Activated CD8-positive, alpha-beta T cell treated with anti-CD3 and anti-CD28 coated beads for 36 hours (primary cell): ENCODE data around the gene RIMS1. TPM values are rescaled to one million over a fixed set of nuclear protein-coding genes. Genes with fewer than 3 reads are reported as not detected.

ENCODE experiments used
- ATAC-seq: fragments of 200-7000 bp; cut with Tn5 transposase; one replicate; pipeline ENCODE4 v1.10.0; 2021; ENCODE audit warnings: mild to moderate bottlenecking, moderate library complexity
- CTCF ChIA-PET: fragments of 350-600 bp; sonication (Branson Sonifier 250); formaldehyde crosslinking; loops from one replicate; lab custom pipeline; 2021; ENCODE audit warnings: antibody characterized with exemption; lab: Charles Lee
- POLR2A ChIA-PET: fragments of 350-600 bp; sonication (Branson Sonifier 250); formaldehyde crosslinking; loops from one replicate; lab custom pipeline; 2021; ENCODE audit warnings: antibody characterized with exemption; lab: Charles Lee
- DNase-seq: peaks from one replicate; pipeline ENCODE4 v3.0.0-alpha.2; 2020
- H3K27ac Mint-ChIP-seq: one replicate; pipeline ENCODE4 v1.8.0; 2021; ENCODE audit warnings: mild to moderate bottlenecking, mixed read lengths
- H3K27me3 Mint-ChIP-seq: one replicate; pipeline ENCODE4 v1.8.0; 2021; ENCODE audit warnings: mixed read lengths
- H3K36me3 Mint-ChIP-seq: one replicate; pipeline ENCODE4 v1.8.0; 2021; ENCODE audit warnings: low read depth, mixed read lengths
- H3K4me1 Mint-ChIP-seq: one replicate; pipeline ENCODE4 v1.8.0; 2021; ENCODE audit warnings: low read depth, mixed read lengths
- H3K4me3 Mint-ChIP-seq: one replicate; pipeline ENCODE4 v1.8.0; 2021; ENCODE audit warnings: mild to moderate bottlenecking, moderate library complexity, mixed read lengths
- H3K9me3 Mint-ChIP-seq: one replicate; pipeline ENCODE4 v1.8.0; 2021; ENCODE audit warnings: mixed read lengths
- intact Hi-C: fragments of 100-400 bp; cut with micrococcal nuclease; formaldehyde crosslinking; loops from one replicate; pipeline ENCODE4 v1.10.0; 2022
- total RNA-seq, 2 experiments: library from RNA; stranded (reverse); gene quantifications; one replicate each; pipeline ENCODE4 v1.2.3, GENCODE V29; 2021
- TF ChIP-seq, protein P1 (sequence below): fragments of 200-600 bp; IDR thresholded peaks from one replicate; pipeline ENCODE4 v1.8.0; 2022; ENCODE audit warnings: antibody characterized with exemption, mild to moderate bottlenecking

Gene RIMS1
- total RNA-seq, 2 experiments from 2014 or later, result not detected

DNA sequence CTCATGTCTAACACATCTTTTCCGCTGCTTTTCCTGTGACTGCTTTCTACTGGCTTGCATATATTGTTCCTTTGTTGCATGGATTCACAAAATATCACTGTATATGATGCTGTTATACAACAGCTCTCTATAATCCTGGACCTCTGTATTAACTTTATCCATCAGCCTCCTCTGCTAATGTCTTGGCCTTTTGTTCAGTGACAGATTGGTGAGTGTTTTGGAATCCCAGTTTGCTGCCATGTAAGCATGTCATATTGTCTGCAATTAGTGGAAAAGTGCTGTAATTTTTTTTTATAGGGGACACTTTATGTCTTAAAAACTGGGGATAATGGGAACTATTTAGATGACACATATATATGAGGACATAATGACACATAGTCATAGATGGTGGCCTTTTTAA is 3.0 kb downstream of the RIMS1 start:
- TF ChIP-seq, protein P1, sequence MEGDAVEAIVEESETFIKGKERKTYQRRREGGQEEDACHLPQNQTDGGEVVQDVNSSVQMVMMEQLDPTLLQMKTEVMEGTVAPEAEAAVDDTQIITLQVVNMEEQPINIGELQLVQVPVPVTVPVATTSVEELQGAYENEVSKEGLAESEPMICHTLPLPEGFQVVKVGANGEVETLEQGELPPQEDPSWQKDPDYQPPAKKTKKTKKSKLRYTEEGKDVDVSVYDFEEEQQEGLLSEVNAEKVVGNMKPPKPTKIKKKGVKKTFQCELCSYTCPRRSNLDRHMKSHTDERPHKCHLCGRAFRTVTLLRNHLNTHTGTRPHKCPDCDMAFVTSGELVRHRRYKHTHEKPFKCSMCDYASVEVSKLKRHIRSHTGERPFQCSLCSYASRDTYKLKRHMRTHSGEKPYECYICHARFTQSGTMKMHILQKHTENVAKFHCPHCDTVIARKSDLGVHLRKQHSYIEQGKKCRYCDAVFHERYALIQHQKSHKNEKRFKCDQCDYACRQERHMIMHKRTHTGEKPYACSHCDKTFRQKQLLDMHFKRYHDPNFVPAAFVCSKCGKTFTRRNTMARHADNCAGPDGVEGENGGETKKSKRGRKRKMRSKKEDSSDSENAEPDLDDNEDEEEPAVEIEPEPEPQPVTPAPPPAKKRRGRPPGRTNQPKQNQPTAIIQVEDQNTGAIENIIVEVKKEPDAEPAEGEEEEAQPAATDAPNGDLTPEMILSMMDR, result no peak
- DNase-seq (no peak), ATAC-seq (no peak)
- ChIA-PET POLR2A (no interaction called here), CTCF (no interaction called here)
- Mint-ChIP-seq H3K36me3 (no peaks in the 10 kb centered on the region), H3K4me3 (no peak overlapping the region), H3K4me1 (peaks cover 3% of the 10 kb centered on the region), H3K9me3 (no peaks in the 10 kb centered on the region), H3K27me3 (peaks cover 33% of the 10 kb centered on the region), H3K27ac (no peak overlapping the region)
- intact Hi-C loops, result no loop called here

DNA sequence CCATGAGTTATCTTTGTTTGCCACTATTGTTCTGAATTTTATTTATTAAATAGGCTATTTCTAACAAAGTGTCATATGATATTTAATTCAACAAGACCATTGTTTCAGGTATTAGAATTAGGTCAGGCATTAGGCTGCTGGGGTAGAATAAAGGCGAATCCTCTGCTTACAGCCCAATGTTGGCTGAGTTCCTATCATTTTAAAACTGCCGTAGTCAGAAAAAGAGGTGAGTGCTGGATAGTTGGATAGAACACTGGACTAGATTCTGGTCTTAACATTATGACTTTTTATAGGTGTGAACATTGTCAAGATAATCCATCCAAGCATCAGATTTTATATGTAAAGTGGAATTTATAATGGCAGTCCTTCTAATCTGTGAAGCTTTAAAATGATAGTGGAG is 6.3 kb downstream of the RIMS1 start:
- Mint-ChIP-seq H3K4me1 (no peaks in the 10 kb centered on the region), H3K36me3 (no peaks in the 10 kb centered on the region), H3K27ac (no peak overlapping the region), H3K4me3 (no peak overlapping the region), H3K9me3 (no peaks in the 10 kb centered on the region), H3K27me3 (peaks cover 13% of the 10 kb centered on the region)
- ATAC-seq, result no peak
- TF ChIP-seq, protein P1, result no peak
- CTCF ChIA-PET, result interaction anchor here (1.2 kb wide), 1 partner anchor 12 kb away, joined by 3 read pairs; no protein-coding TSS in a partner anchor
- POLR2A ChIA-PET, result no interaction called here
- intact Hi-C loops, result no loop called here
- DNase-seq, result no peak

DNA sequence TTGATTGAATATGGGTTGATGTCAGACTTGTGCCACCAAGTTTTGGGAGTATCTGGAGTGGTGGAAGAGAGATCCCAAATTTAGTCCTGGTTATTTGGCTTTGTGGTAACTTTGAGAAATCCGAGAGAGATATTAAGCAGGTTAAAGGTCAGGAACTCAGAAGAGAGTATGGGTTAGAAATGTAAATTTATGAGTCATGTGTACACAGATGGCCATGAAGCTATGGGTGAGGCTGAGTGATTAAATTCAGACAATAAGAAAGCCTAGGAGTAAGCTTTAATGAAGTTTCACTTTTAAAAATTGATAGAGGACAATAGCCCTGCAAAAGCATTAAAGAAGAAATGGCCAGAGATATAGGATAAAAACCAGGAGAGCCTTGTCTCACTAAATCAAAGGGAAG is 14.3 kb downstream of the RIMS1 start:
- Mint-ChIP-seq H3K9me3 (no peaks in the 10 kb centered on the region), H3K4me1 (no peaks in the 10 kb centered on the region), H3K27ac (no peak overlapping the region), H3K27me3 (no peaks in the 10 kb centered on the region), H3K4me3 (no peak overlapping the region), H3K36me3 (no peaks in the 10 kb centered on the region)
- ChIA-PET POLR2A (no interaction called here), CTCF (no interaction called here)
- intact Hi-C loops, result no loop called here
- no peak for ATAC-seq
- TF ChIP-seq, protein P1, result no peak
- DNase-seq, result no peak

DNA sequence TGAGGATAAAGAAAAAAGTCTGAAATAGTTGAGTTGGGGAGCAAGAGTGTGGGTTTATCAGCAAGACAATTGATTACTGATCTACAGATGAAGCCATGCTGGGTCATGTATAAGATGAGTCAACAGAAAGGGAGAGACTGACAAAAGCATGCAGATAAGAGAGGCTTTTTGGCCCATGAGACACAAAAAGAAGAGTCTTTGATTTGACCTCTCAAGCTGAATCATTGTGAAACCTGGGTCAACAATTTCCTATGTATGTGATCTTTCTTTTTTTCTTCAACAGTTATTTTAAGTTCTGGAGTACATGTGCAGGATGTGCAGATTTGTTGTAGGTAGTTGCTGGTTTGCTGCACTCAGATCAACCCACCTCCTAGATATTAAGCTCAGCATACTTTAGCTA is 15.9 kb downstream of the RIMS1 start:
- DNase-seq, result no peak
- ATAC-seq, result no peak

DNA sequence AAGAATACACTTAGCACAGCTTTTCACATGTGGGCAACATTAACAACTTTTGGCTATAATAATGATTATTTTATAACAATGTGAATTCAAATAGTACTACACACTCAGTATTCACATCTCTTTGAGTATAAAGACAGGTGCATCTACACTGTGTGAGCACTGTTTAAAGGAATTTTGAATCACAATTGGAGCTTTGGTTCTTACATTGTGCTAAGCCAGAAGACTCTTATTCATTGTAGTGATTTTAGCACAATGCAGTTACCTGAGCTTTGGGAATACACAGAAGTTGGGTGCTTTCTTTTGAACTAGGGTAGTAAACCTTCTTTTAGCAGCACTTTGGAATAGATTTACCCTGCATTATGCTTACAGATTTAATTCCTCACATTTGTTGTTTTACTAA is 20.5 kb downstream of the RIMS1 start:
- POLR2A ChIA-PET, result no interaction called here
- TF ChIP-seq, protein P1, result no peak
- CTCF ChIA-PET, result no interaction called here
- Mint-ChIP-seq H3K4me3 (no peak overlapping the region), H3K27me3 (no peaks in the 10 kb centered on the region), H3K4me1 (no peaks in the 10 kb centered on the region), H3K27ac (no peak overlapping the region), H3K9me3 (no peaks in the 10 kb centered on the region), H3K36me3 (no peaks in the 10 kb centered on the region)
- intact Hi-C loops, result no loop called here
- ATAC-seq, result no peak
- no peak for DNase-seq

More for the DNA sequence above, 15.9 kb downstream of the RIMS1 start:
- no peaks in the 10 kb centered on the region for H3K4me1 Mint-ChIP-seq
- intact Hi-C loops, result no loop called here
- H3K9me3 Mint-ChIP-seq, result no peaks in the 10 kb centered on the region
- ChIA-PET CTCF (no interaction called here), POLR2A (no interaction called here)
- no peak overlapping the region for H3K27ac Mint-ChIP-seq
- TF ChIP-seq, protein P1, result no peak
- no peaks in the 10 kb centered on the region for H3K36me3 Mint-ChIP-seq
- no peak overlapping the region for H3K4me3 Mint-ChIP-seq
- no peaks in the 10 kb centered on the region for H3K27me3 Mint-ChIP-seq
